IPS-18a (cell line): ENCODE data around the gene SCYL1.

Source experiments
- H3K27ac ChIP-seq: one replicate; pipeline ENCODE4 v1.5.1; 2013; ENCODE audit warnings: low read length
- H3K27me3 ChIP-seq: one replicate; pipeline ENCODE4 v1.6.1; 2013; ENCODE audit warnings: mild to moderate bottlenecking, low read length; ENCODE audit not compliant: control insufficient read depth, insufficient read depth
- H3K36me3 ChIP-seq: one replicate; pipeline ENCODE4 v1.6.1; 2013; ENCODE audit warnings: low read depth, low read length; ENCODE audit not compliant: control insufficient read depth
- H3K4me1 ChIP-seq: one replicate; pipeline ENCODE4 v1.6.1; 2013; ENCODE audit warnings: low read depth, low read length; ENCODE audit not compliant: control insufficient read depth
- H3K4me3 ChIP-seq: one replicate; pipeline ENCODE4 v1.5.1; 2013; ENCODE audit warnings: low read length
- H3K9ac ChIP-seq: one replicate; pipeline ENCODE4 v1.6.1; 2013; ENCODE audit warnings: mild to moderate bottlenecking, low read length, moderate library complexity
- H3K9me3 ChIP-seq: one replicate; pipeline ENCODE4 v1.6.1; 2013; ENCODE audit warnings: low read depth, low read length; ENCODE audit not compliant: control insufficient read depth

Gene SCYL1

DNA sequence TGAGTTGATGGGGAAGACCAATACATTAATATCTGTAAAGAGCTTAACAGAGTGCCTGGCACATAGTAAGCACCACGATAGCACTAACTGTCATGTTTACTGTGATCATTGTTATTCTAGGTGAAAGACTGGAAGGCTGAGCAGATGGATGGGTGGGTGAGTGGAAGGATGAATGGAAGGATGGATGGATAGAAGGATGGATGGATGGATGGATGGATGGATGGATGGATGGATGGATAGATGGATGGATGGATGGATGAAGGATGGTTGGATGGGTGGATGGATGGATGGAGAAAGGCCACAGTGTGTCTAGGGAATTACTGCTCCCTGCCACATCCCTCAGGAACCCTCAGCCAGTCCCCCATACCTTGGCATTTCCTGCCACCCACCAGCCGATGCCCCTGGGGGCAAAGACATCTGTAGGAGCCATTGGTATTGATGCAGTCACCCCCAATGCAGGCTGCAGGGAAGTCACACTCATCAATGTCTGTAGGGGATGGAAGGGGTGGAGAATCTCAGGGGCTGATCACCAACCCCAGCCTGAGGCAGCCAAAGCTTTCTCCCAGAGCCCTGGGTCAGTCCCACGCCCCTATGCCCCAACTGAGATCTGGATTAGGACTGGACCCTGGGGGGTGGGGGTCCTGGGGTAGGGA, 18.0 kb downstream of the SCYL1 start:
- no peaks in the 10 kb centered on the region for H3K4me1 ChIP-seq
- H3K27me3 ChIP-seq, result peaks cover 74% of the 10 kb centered on the region
- H3K27ac ChIP-seq, result no peak overlapping the region
- no peaks in the 10 kb centered on the region for H3K9me3 ChIP-seq
- H3K9ac ChIP-seq, result no peak overlapping the region
- no peaks in the 10 kb centered on the region for H3K36me3 ChIP-seq
- no peak overlapping the region for H3K4me3 ChIP-seq

GRCh38 chr11:65545853-65546216, 21.0 kb downstream of the SCYL1 start:
- peaks cover 70% of the 10 kb centered on the region for H3K27me3 ChIP-seq
- H3K27ac ChIP-seq, result no peak overlapping the region
- H3K9ac ChIP-seq, result no peak overlapping the region
- H3K4me1 ChIP-seq, result no peaks in the 10 kb centered on the region
- peak overlapping the region; percentile 34 for H3K4me3 ChIP-seq
- no peaks in the 10 kb centered on the region for H3K36me3 ChIP-seq
- H3K9me3 ChIP-seq, result no peaks in the 10 kb centered on the region

DNA sequence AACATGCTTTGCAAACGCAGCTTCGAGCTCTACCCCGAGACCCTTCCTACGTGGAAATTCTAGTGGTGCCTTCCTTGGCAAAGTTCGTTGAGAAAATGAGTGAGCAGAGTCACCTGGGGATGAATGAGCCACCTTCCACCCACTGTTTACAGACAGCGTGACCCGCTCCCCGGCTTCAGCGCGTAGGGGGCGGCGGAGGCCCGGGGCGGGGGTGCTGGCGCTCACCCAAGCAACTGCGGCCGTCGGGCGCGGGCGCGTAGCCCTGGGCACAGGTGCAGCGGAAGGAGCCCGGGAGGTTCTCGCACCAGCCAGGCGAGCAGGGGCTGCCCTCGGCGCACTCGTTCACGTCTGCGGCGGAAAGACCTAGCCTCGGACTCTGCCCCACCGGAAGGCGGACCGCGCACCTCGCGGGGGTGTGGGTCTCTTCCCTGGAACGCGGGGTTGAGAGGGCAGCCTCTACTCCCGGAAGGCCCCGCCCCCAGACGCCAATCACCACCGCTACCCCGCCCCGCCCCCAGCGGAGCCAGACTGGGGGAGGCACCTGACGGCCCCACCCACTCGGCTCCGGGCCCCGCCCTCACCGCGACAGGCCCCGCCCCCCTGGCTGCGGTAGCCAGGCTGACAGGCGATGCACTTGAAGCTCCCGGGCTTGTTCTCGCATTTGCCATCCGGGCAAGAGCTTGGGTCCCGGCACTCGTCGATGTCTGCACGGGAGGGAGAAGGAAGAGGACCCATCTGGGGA, 21.5 kb downstream of the SCYL1 start:
- peak overlapping the region; percentile 34 for H3K4me3 ChIP-seq
- no peaks in the 10 kb centered on the region for H3K36me3 ChIP-seq
- no peaks in the 10 kb centered on the region for H3K4me1 ChIP-seq

GRCh38 chr11:65547446-65548125, 22.7 kb downstream of the SCYL1 start:
- H3K9ac ChIP-seq, result no peak overlapping the region
- H3K4me1 ChIP-seq, result no peaks in the 10 kb centered on the region
- no peak overlapping the region for H3K27ac ChIP-seq
- no peak overlapping the region for H3K4me3 ChIP-seq
- H3K9me3 ChIP-seq, result no peaks in the 10 kb centered on the region
- H3K36me3 ChIP-seq, result no peaks in the 10 kb centered on the region
- H3K27me3 ChIP-seq, result peaks cover 82% of the 10 kb centered on the region

More for the DNA sequence above, 21.5 kb downstream of the SCYL1 start:
- Histone ChIP-seq H3K9me3 (no peaks in the 10 kb centered on the region), H3K27ac (no peak overlapping the region), H3K9ac (no peak overlapping the region), H3K27me3 (peaks cover 70% of the 10 kb centered on the region)

DNA sequence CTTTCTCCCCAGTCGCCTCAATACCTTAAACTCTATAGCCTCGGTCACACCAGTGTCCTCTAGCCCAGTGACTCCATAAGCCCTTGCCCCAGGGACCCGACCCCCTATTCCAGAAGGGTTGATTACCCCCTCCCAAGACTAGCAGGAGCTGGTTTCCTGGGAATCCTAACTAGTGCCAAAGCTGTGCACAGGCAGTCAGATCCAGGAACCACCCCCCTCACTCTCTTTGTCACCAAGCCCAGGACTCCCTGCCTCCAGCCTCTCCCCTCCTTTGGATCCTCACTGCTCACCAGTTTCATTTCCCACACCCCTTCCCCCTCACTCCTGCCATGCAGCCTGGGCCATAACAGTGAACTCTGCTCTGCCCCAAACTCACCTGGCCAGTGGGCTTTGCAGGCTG, 23.5 kb downstream of the SCYL1 start:
- H3K36me3 ChIP-seq, result no peaks in the 10 kb centered on the region
- H3K4me1 ChIP-seq, result no peaks in the 10 kb centered on the region
- no peak overlapping the region for H3K27ac ChIP-seq
- peaks cover 83% of the 10 kb centered on the region for H3K27me3 ChIP-seq
- H3K9ac ChIP-seq, result no peak overlapping the region
- no peaks in the 10 kb centered on the region for H3K9me3 ChIP-seq
- no peak overlapping the region for H3K4me3 ChIP-seq

DNA sequence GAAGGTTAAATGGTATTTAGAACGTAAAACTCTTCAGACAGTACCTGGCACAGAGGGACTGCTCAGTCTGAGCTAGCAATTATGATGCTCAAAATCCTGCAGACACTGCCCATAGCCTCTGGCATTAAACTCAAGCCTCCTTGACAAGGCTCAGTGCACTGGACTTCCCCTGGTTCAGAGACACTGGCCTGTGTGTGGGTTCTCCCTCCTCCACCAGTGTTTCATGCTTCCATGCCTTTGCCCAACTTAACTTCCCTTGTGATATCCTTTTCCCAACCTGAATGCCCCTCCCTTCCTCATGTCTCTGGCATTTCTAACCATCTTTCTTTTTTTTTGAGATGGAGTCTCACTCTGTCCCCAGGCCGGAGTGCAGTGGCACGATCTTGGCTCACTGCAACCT, 24.2 kb downstream of the SCYL1 start:
- Histone ChIP-seq H3K9ac (no peak overlapping the region), H3K4me1 (no peaks in the 10 kb centered on the region), H3K27me3 (peaks cover 84% of the 10 kb centered on the region), H3K36me3 (no peaks in the 10 kb centered on the region), H3K4me3 (no peak overlapping the region), H3K9me3 (no peaks in the 10 kb centered on the region), H3K27ac (no peak overlapping the region)

GRCh38 chr11:65551572-65552387, 26.9 kb downstream of the SCYL1 start:
- H3K4me1 ChIP-seq, result no peaks in the 10 kb centered on the region
- peaks cover 82% of the 10 kb centered on the region for H3K27me3 ChIP-seq
- H3K36me3 ChIP-seq, result no peaks in the 10 kb centered on the region
- no peak overlapping the region for H3K9ac ChIP-seq
- H3K9me3 ChIP-seq, result no peaks in the 10 kb centered on the region
- H3K4me3 ChIP-seq, result no peak overlapping the region
- no peak overlapping the region for H3K27ac ChIP-seq

DNA sequence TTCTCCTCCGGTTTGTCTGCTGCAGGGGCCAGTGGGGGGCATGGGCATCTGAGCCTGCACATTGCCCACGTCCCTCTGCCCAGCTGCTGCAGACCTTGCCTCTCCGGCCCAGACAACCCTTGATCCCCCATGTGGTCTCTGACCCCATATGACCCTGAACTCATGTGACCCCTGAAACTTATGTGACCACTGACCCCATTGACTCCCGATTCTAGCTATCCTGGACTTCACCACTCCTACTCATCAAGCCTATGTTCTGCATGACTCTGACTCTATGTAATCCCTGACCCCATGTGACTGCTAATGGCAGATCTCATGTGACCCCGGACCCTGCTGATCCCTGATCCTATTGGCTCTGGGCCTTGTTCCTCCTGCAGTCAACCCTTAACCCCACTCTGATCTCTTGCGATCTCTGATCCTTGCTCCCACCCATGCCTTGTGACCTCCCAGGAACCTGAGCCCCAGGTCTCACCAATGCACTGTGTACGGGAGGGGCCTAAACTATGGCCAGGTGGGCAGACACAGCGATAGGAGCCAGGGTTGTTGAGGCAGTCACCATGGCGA, 27.6 kb downstream of the SCYL1 start:
- Histone ChIP-seq H3K27me3 (peaks cover 82% of the 10 kb centered on the region), H3K4me3 (no peak overlapping the region), H3K9ac (no peak overlapping the region), H3K4me1 (peaks cover 3% of the 10 kb centered on the region), H3K27ac (no peak overlapping the region), H3K36me3 (no peaks in the 10 kb centered on the region), H3K9me3 (no peaks in the 10 kb centered on the region)

- Histone ChIP-seq H3K36me3 (no peaks in the 10 kb centered on the region), H3K27me3 (peaks cover 73% of the 10 kb centered on the region), H3K9me3 (no peaks in the 10 kb centered on the region), H3K4me3 (peak overlapping the region; percentile 55), H3K9ac (no peak overlapping the region), H3K27ac (no peak overlapping the region), H3K4me1 (peaks cover 3% of the 10 kb centered on the region)
Observed at GRCh38 chr11:65553301-65554001, 28.6 kb downstream of the SCYL1 start.

DNA sequence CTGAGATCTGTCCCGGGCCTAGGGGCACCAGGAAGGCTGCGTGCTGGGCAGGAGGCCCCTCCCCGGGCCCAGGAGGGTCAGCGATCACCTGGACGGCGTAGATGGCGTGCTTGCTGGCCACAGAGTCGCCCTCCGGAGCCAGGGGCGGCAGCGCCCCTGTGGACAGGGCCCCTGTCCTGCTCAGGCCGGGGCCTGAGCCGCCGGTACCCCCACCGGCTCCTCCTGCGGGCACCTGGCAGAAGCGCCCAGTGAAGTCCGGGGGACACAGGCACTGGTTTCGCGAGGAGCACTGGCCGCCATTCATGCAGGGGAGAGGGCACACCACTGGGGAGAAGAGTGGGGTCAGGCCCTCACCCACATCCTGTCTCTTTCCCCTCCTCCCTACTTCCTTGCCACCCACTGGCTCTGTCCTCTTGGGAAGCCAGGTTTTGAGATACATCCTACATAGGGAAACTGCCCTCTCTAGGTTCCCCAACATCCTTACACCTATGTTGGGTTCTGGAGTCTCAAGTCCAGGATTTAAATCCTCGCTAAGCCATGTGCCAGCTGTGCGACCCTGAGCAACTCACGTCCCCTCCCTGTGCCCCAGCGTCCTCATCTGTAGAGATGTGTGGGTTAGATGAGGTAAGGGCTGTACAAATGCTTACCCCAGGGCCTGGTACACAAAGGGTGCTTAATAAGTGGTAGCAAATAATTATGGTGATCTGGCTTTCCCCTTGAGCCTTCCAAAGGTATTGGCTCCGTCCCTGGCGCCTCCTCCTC, 29.4 kb downstream of the SCYL1 start:
- peaks cover 9% of the 10 kb centered on the region for H3K4me1 ChIP-seq
- no peaks in the 10 kb centered on the region for H3K36me3 ChIP-seq
- H3K4me3 ChIP-seq, result peak overlapping the region; percentile 55
- H3K9ac ChIP-seq, result no peak overlapping the region
- peaks cover 71% of the 10 kb centered on the region for H3K27me3 ChIP-seq
- no peaks in the 10 kb centered on the region for H3K9me3 ChIP-seq
- no peak overlapping the region for H3K27ac ChIP-seq
